ENCODE measurements around the gene DENND2A.
A peak's percentile ranks its signal among the peaks of the same experiment; 100 is the strongest.
"Not testable (repeated sequence)": the region's sequence is repeated elsewhere in the genome, so short reads cannot be mapped to it uniquely, and the experiment has no call there.

DENND2A gene

GRCh38 chr7:140680886-140681285 lies 40.3 kb upstream of the DENND2A start:
- Histone ChIP-seq H3K9ac (ENCODE audit: low read depth in 1 of 2, low read length in 2 of 2) (no peak overlapping the region), H3K9me3 (ENCODE audit: control insufficient read depth in 1 of 2, low read length in 2 of 2) (no peaks in the 10 kb centered on the region), H3K4me3 (ENCODE audit: low read depth in 1 of 2, low read length in 2 of 2) (no peak overlapping the region), H3K4me1 (ENCODE audit: control insufficient read depth in 1 of 2, insufficient read depth in 2 of 2, low read length in 2 of 2) (no peaks in the 10 kb centered on the region), H3K27ac (ENCODE audit: low read depth, low read length) (no peak overlapping the region), H3K36me3 (ENCODE audit: control insufficient read depth in 1 of 2, insufficient read depth in 2 of 2, low read length in 2 of 2) (peaks cover 0 to 32% of the 10 kb centered on the region in 2 donors), H3K27me3 (ENCODE audit: control insufficient read depth in 1 of 2, insufficient read depth in 2 of 2, low read length in 2 of 2) (no peaks in the 10 kb centered on the region)

DNA sequence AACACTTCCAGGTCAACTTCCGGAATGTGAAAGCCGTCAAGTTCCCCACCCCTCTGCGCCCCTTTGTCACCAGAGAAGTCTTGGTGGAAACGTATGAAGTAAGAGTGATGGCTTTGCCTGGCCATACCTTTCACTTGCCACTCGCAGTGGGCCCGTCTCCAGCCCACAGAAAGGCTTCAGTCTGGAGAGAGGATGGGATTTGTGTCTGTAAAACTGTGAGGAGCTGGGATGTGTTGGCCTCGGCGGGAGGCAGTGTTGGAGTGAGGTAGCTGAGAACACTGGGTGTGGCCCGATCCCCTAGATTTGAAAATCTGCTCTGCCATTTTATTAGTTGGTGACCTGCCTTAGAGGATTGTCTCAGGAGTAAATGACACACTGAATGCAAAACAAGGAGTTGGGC lies 38.6 kb upstream of the DENND2A start:
- Histone ChIP-seq H3K27ac (ENCODE audit: low read depth, low read length) (no peak overlapping the region), H3K9me3 (ENCODE audit: control insufficient read depth in 1 of 2, low read length in 2 of 2) (no peaks in the 10 kb centered on the region), H3K4me3 (ENCODE audit: low read depth in 1 of 2, low read length in 2 of 2) (no peak overlapping the region), H3K9ac (ENCODE audit: low read depth in 1 of 2, low read length in 2 of 2) (no peak overlapping the region), H3K4me1 (ENCODE audit: control insufficient read depth in 1 of 2, insufficient read depth in 2 of 2, low read length in 2 of 2) (peaks cover under 1 to 14% of the 10 kb centered on the region in 2 donors), H3K27me3 (ENCODE audit: control insufficient read depth in 1 of 2, insufficient read depth in 2 of 2, low read length in 2 of 2) (no peaks in the 10 kb centered on the region), H3K36me3 (ENCODE audit: control insufficient read depth in 1 of 2, insufficient read depth in 2 of 2, low read length in 2 of 2) (peaks cover 0 to 26% of the 10 kb centered on the region in 2 donors)

DNA sequence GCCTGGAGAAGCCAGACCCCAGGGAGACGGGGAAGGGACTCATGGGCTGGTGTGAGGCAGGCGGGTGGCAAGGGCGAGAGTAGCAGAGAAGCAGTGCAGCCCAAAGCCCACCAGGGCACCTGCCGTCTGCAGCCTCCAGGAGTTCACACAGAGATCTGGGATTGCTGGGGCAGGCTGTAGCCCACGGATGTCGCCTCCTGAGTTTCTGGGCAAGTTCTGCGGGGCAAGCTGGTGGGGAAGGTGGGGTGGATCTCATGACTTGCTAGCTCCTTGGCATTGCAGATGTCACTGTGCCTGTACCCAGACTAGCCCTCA lies 38.2 kb upstream of the DENND2A start:
- Histone ChIP-seq H3K4me3 (ENCODE audit: low read depth in 1 of 2, low read length in 2 of 2) (no peak overlapping the region), H3K27ac (ENCODE audit: low read depth, low read length) (no peak overlapping the region), H3K9ac (ENCODE audit: low read depth in 1 of 2, low read length in 2 of 2) (no peak overlapping the region), H3K27me3 (ENCODE audit: control insufficient read depth in 1 of 2, insufficient read depth in 2 of 2, low read length in 2 of 2) (no peaks in the 10 kb centered on the region), H3K4me1 (ENCODE audit: control insufficient read depth in 1 of 2, insufficient read depth in 2 of 2, low read length in 2 of 2) (peaks cover 5 to 18% of the 10 kb centered on the region in 2 donors), H3K9me3 (ENCODE audit: control insufficient read depth in 1 of 2, low read length in 2 of 2) (no peaks in the 10 kb centered on the region), H3K36me3 (ENCODE audit: control insufficient read depth in 1 of 2, insufficient read depth in 2 of 2, low read length in 2 of 2) (peaks cover 0 to 26% of the 10 kb centered on the region in 2 donors)

- Histone ChIP-seq H3K9ac (ENCODE audit: low read depth in 1 of 2, low read length in 2 of 2) (no peak overlapping the region), H3K4me3 (ENCODE audit: low read depth in 1 of 2, low read length in 2 of 2) (no peak overlapping the region), H3K4me1 (ENCODE audit: control insufficient read depth in 1 of 2, insufficient read depth in 2 of 2, low read length in 2 of 2) (peaks cover 6 to 23% of the 10 kb centered on the region in 2 donors), H3K27ac (ENCODE audit: low read depth, low read length) (no peak overlapping the region), H3K27me3 (ENCODE audit: control insufficient read depth in 1 of 2, insufficient read depth in 2 of 2, low read length in 2 of 2) (no peaks in the 10 kb centered on the region), H3K36me3 (ENCODE audit: control insufficient read depth in 1 of 2, insufficient read depth in 2 of 2, low read length in 2 of 2) (peaks cover 0 to 26% of the 10 kb centered on the region in 2 donors), H3K9me3 (ENCODE audit: control insufficient read depth in 1 of 2, low read length in 2 of 2) (no peaks in the 10 kb centered on the region)
These were observed 37.6 kb upstream of the DENND2A start for GRCh38 chr7:140678081-140678815.

GRCh38 chr7:140677496-140677895 lies 36.9 kb upstream of the DENND2A start:
- Histone ChIP-seq H3K27ac (ENCODE audit: low read depth, low read length) (no peak overlapping the region), H3K27me3 (ENCODE audit: control insufficient read depth in 1 of 2, insufficient read depth in 2 of 2, low read length in 2 of 2) (no peaks in the 10 kb centered on the region), H3K4me3 (ENCODE audit: low read depth in 1 of 2, low read length in 2 of 2) (no peak overlapping the region), H3K9ac (ENCODE audit: low read depth in 1 of 2, low read length in 2 of 2) (no peak overlapping the region), H3K4me1 (ENCODE audit: control insufficient read depth in 1 of 2, insufficient read depth in 2 of 2, low read length in 2 of 2) (peaks cover 6 to 24% of the 10 kb centered on the region in 2 donors), H3K36me3 (ENCODE audit: control insufficient read depth in 1 of 2, insufficient read depth in 2 of 2, low read length in 2 of 2) (peaks cover 0 to 26% of the 10 kb centered on the region in 2 donors), H3K9me3 (ENCODE audit: control insufficient read depth in 1 of 2, low read length in 2 of 2) (no peaks in the 10 kb centered on the region)

- H3K27me3 ChIP-seq (ENCODE audit: control insufficient read depth in 1 of 2, insufficient read depth in 2 of 2, low read length in 2 of 2); H3K9me3 ChIP-seq (ENCODE audit: control insufficient read depth in 1 of 2, low read length in 2 of 2); H3K4me3 ChIP-seq (ENCODE audit: low read depth in 1 of 2, low read length in 2 of 2); H3K9ac ChIP-seq (ENCODE audit: low read depth in 1 of 2, low read length in 2 of 2); H3K27ac ChIP-seq (ENCODE audit: low read depth, low read length): not testable (repeated sequence)
- Histone ChIP-seq H3K4me1 (ENCODE audit: control insufficient read depth in 1 of 2, insufficient read depth in 2 of 2, low read length in 2 of 2) (peaks cover 11 to 24% of the 10 kb centered on the region in 2 donors), H3K36me3 (ENCODE audit: control insufficient read depth in 1 of 2, insufficient read depth in 2 of 2, low read length in 2 of 2) (peaks cover 0 to 23% of the 10 kb centered on the region in 2 donors)
These were observed 36.3 kb upstream of the DENND2A start for GRCh38 chr7:140676956-140677355.

DNA sequence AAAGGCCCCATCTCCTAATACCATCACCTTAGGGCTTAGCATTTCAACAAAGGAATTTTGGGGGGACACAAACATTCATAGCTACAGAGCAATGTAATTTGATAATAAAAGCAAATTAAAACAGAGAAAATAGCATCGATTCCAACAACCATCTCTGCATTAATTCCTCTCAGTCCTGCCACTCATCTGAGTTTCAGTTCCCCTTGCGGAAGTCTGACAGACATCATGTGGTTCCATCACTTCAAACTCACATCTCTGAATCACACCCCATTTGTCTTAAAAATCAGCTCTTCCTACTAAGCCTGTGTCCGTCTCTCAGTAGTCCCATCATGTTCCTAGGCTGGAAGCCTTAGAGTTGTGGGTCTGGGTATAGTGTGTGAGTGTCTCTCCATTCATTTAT lies 35.7 kb upstream of the DENND2A start:
- H3K27ac ChIP-seq (ENCODE audit: low read depth, low read length), result no peak overlapping the region
- no peak overlapping the region for H3K9ac ChIP-seq (ENCODE audit: low read depth in 1 of 2, low read length in 2 of 2)
- H3K9me3 ChIP-seq (ENCODE audit: control insufficient read depth in 1 of 2, low read length in 2 of 2), result no peaks in the 10 kb centered on the region
- H3K4me1 ChIP-seq (ENCODE audit: control insufficient read depth in 1 of 2, insufficient read depth in 2 of 2, low read length in 2 of 2), result peaks cover 11 to 24% of the 10 kb centered on the region in 2 donors
- no peaks in the 10 kb centered on the region for H3K27me3 ChIP-seq (ENCODE audit: control insufficient read depth in 1 of 2, insufficient read depth in 2 of 2, low read length in 2 of 2)
- peaks cover 0 to 19% of the 10 kb centered on the region in 2 donors for H3K36me3 ChIP-seq (ENCODE audit: control insufficient read depth in 1 of 2, insufficient read depth in 2 of 2, low read length in 2 of 2)
- H3K4me3 ChIP-seq (ENCODE audit: low read depth in 1 of 2, low read length in 2 of 2), result no peak overlapping the region

DNA sequence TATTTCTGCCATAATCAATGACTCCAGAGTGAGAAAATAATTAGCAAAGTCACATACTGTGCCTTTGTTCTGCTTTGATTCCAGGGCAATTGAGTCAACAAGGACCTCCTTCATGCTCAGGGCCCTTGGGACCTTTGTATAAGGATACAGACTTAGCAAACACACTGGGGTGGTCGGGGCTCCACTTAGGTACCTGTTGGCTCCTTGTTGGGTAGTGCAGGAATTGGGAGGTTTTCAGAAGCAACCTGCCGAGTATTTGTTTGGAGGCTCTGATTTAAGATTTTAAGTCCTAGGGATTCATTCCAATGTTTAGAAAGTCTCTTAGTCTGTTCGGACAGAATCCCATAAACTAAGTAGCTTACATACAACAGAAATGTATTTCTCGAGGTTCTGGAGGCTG lies 35.1 kb upstream of the DENND2A start:
- H3K4me3 ChIP-seq (ENCODE audit: low read depth in 1 of 2, low read length in 2 of 2), result no peak overlapping the region
- H3K27ac ChIP-seq (ENCODE audit: low read depth, low read length), result no peak overlapping the region
- peaks cover 0 to 15% of the 10 kb centered on the region in 2 donors for H3K36me3 ChIP-seq (ENCODE audit: control insufficient read depth in 1 of 2, insufficient read depth in 2 of 2, low read length in 2 of 2)
- H3K9me3 ChIP-seq (ENCODE audit: control insufficient read depth in 1 of 2, low read length in 2 of 2), result no peaks in the 10 kb centered on the region
- H3K27me3 ChIP-seq (ENCODE audit: control insufficient read depth in 1 of 2, insufficient read depth in 2 of 2, low read length in 2 of 2), result no peaks in the 10 kb centered on the region
- peaks cover 11 to 24% of the 10 kb centered on the region in 2 donors for H3K4me1 ChIP-seq (ENCODE audit: control insufficient read depth in 1 of 2, insufficient read depth in 2 of 2, low read length in 2 of 2)
- no peak overlapping the region for H3K9ac ChIP-seq (ENCODE audit: low read depth in 1 of 2, low read length in 2 of 2)

GRCh38 chr7:140674899-140675701 lies 34.5 kb upstream of the DENND2A start:
- H3K36me3 ChIP-seq (ENCODE audit: control insufficient read depth in 1 of 2, insufficient read depth in 2 of 2, low read length in 2 of 2), result peaks cover 0 to 9% of the 10 kb centered on the region in 2 donors
- H3K27me3 ChIP-seq (ENCODE audit: control insufficient read depth in 1 of 2, insufficient read depth in 2 of 2, low read length in 2 of 2), result no peaks in the 10 kb centered on the region
- peaks cover 11 to 24% of the 10 kb centered on the region in 2 donors for H3K4me1 ChIP-seq (ENCODE audit: control insufficient read depth in 1 of 2, insufficient read depth in 2 of 2, low read length in 2 of 2)
- no peak overlapping the region for H3K4me3 ChIP-seq (ENCODE audit: low read depth in 1 of 2, low read length in 2 of 2)
- no peak overlapping the region for H3K27ac ChIP-seq (ENCODE audit: low read depth, low read length)
- no peak overlapping the region for H3K9ac ChIP-seq (ENCODE audit: low read depth in 1 of 2, low read length in 2 of 2)
- no peaks in the 10 kb centered on the region for H3K9me3 ChIP-seq (ENCODE audit: control insufficient read depth in 1 of 2, low read length in 2 of 2)

- peaks cover 0 to 8% of the 10 kb centered on the region in 2 donors for H3K36me3 ChIP-seq (ENCODE audit: control insufficient read depth in 1 of 2, insufficient read depth in 2 of 2, low read length in 2 of 2)
- peak overlapping the region; percentile 73 to 82 for H3K4me3 ChIP-seq (ENCODE audit: low read depth in 1 of 2, low read length in 2 of 2)
- H3K9ac ChIP-seq (ENCODE audit: low read depth in 1 of 2, low read length in 2 of 2), result no peak overlapping the region
- H3K9me3 ChIP-seq (ENCODE audit: control insufficient read depth in 1 of 2, low read length in 2 of 2), result no peaks in the 10 kb centered on the region
- H3K27ac ChIP-seq (ENCODE audit: low read depth, low read length), result no peak overlapping the region
- H3K27me3 ChIP-seq (ENCODE audit: control insufficient read depth in 1 of 2, insufficient read depth in 2 of 2, low read length in 2 of 2), result no peaks in the 10 kb centered on the region
- H3K4me1 ChIP-seq (ENCODE audit: control insufficient read depth in 1 of 2, insufficient read depth in 2 of 2, low read length in 2 of 2), result peaks cover 11 to 24% of the 10 kb centered on the region in 2 donors
These were observed 33.8 kb upstream of the DENND2A start for GRCh38 chr7:140674356-140674800.

Measured in duodenal mucosa (tissue), 2 donors.